SK-N-SH (cell line): ENCODE results near the gene NUP88.

Source experiments
- POLR2AphosphoS5 ChIP-seq: IDR thresholded peaks from 2 replicates; pipeline ENCODE4 v1.6.1; 2012; ENCODE audit warnings: low read depth, low read length
- YY1 ChIP-seq: IDR thresholded peaks from 2 replicates; pipeline ENCODE4 v1.4.0; 2012; ENCODE audit warnings: low read depth, mild to moderate bottlenecking
- TF ChIP-seq, protein P1 (sequence below): IDR thresholded peaks from 2 replicates; pipeline ENCODE4 v1.4.0; 2012; ENCODE audit warnings: low read depth
- TF ChIP-seq, protein P2 (sequence below): fragments of 200-600 bp; sonication (generic); IDR thresholded peaks from 2 replicates; pipeline ENCODE4 v1.6.1; 2017; ENCODE audit warnings: antibody characterized with exemption, mild to moderate bottlenecking, moderate library complexity
- TF ChIP-seq, protein P3 (sequence below): IDR thresholded peaks from 2 replicates; pipeline ENCODE4 v1.6.1; 2012; ENCODE audit warnings: mild to moderate bottlenecking, low read depth, low read length, moderate library complexity

- TF ChIP-seq YY1 (no peak), POLR2AphosphoS5 (no peak)
- TF ChIP-seq, protein P1, sequence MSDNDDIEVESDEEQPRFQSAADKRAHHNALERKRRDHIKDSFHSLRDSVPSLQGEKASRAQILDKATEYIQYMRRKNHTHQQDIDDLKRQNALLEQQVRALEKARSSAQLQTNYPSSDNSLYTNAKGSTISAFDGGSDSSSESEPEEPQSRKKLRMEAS, result no peak
- TF ChIP-seq, protein P2, sequence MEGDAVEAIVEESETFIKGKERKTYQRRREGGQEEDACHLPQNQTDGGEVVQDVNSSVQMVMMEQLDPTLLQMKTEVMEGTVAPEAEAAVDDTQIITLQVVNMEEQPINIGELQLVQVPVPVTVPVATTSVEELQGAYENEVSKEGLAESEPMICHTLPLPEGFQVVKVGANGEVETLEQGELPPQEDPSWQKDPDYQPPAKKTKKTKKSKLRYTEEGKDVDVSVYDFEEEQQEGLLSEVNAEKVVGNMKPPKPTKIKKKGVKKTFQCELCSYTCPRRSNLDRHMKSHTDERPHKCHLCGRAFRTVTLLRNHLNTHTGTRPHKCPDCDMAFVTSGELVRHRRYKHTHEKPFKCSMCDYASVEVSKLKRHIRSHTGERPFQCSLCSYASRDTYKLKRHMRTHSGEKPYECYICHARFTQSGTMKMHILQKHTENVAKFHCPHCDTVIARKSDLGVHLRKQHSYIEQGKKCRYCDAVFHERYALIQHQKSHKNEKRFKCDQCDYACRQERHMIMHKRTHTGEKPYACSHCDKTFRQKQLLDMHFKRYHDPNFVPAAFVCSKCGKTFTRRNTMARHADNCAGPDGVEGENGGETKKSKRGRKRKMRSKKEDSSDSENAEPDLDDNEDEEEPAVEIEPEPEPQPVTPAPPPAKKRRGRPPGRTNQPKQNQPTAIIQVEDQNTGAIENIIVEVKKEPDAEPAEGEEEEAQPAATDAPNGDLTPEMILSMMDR, result no peak
- TF ChIP-seq, protein P3, sequence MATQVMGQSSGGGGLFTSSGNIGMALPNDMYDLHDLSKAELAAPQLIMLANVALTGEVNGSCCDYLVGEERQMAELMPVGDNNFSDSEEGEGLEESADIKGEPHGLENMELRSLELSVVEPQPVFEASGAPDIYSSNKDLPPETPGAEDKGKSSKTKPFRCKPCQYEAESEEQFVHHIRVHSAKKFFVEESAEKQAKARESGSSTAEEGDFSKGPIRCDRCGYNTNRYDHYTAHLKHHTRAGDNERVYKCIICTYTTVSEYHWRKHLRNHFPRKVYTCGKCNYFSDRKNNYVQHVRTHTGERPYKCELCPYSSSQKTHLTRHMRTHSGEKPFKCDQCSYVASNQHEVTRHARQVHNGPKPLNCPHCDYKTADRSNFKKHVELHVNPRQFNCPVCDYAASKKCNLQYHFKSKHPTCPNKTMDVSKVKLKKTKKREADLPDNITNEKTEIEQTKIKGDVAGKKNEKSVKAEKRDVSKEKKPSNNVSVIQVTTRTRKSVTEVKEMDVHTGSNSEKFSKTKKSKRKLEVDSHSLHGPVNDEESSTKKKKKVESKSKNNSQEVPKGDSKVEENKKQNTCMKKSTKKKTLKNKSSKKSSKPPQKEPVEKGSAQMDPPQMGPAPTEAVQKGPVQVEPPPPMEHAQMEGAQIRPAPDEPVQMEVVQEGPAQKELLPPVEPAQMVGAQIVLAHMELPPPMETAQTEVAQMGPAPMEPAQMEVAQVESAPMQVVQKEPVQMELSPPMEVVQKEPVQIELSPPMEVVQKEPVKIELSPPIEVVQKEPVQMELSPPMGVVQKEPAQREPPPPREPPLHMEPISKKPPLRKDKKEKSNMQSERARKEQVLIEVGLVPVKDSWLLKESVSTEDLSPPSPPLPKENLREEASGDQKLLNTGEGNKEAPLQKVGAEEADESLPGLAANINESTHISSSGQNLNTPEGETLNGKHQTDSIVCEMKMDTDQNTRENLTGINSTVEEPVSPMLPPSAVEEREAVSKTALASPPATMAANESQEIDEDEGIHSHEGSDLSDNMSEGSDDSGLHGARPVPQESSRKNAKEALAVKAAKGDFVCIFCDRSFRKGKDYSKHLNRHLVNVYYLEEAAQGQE, result no peak
Measured at GRCh38 chr17:5466295-5466694, 46.8 kb upstream of the NUP88 start.
